HG02870 (cell line): ENCODE data around the gene OSBPL2.

ENCODE experiments used
- ATAC-seq: cut with Tn5 transposase; IDR thresholded peaks from one replicate; pipeline ENCODE4 v1.9.1; 2021; ENCODE audit warnings: mild to moderate bottlenecking, moderate library complexity; ENCODE audit not compliant: unreplicated experiment

The OSBPL2 gene

GRCh38 chr20:62308102-62308822 lies 69.9 kb downstream of the OSBPL2 start:
- no peak for ATAC-seq

DNA sequence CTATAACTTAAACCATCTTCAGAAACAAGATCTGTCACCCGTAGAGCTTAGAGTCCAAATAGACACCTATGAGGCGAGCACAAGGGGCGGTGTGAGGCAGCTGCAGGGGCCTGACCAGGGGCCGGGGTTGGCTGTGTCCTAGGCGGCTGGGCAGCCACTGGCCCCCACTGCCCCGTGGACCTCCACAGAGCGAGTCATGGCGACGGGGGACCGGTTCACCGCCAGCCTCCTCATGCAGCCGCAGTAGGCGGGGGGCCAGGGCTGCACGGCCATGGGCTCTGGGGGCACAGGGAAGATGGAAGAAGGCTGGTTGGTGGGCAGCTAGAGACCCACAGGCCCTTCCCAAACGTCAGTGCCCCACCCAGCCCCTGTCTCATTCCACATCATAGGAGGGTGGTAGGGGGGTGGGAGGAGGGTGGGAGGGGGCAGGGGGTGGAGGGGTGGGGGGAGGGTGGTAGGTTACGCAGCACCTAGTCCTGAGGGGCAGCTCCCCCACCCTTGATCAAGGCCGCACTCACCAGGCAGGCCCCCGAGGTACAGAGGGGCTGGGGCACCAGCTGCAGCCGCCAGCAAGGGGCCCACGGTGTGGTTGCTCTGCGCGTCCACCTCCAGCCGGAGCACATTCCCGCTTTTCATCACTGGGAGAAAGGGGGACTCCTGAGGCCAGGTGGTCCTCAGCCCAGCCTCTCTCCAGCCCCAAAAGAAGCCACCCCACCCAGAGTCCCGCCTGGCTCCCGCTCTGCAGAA lies 71.0 kb downstream of the OSBPL2 start:
- no peak for ATAC-seq

- no peak for ATAC-seq
Observed at GRCh38 chr20:62309947-62310756, 71.8 kb downstream of the OSBPL2 start.

GRCh38 chr20:62310757-62311121 lies 72.4 kb downstream of the OSBPL2 start:
- no peak for ATAC-seq

DNA sequence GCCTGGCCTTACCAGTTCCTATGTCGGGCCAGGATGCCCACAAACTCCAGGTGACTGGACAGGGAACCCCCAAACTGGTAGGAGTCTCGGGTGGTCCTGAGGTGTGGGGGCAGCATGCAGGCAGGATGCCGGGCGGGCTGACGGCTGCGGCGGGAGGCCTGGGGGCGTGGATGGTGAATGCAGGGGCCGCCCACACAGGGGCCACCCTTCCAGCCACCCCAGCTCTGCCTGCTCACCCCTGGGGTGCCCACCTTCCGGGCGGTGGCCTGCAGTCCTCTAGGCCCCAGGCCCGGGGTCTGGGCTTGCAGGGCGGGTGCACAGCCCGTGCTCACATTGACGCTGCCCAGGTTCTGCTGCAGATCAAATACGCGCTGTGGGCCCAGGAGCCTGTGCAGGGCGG lies 72.8 kb downstream of the OSBPL2 start:
- ATAC-seq: no peak

DNA sequence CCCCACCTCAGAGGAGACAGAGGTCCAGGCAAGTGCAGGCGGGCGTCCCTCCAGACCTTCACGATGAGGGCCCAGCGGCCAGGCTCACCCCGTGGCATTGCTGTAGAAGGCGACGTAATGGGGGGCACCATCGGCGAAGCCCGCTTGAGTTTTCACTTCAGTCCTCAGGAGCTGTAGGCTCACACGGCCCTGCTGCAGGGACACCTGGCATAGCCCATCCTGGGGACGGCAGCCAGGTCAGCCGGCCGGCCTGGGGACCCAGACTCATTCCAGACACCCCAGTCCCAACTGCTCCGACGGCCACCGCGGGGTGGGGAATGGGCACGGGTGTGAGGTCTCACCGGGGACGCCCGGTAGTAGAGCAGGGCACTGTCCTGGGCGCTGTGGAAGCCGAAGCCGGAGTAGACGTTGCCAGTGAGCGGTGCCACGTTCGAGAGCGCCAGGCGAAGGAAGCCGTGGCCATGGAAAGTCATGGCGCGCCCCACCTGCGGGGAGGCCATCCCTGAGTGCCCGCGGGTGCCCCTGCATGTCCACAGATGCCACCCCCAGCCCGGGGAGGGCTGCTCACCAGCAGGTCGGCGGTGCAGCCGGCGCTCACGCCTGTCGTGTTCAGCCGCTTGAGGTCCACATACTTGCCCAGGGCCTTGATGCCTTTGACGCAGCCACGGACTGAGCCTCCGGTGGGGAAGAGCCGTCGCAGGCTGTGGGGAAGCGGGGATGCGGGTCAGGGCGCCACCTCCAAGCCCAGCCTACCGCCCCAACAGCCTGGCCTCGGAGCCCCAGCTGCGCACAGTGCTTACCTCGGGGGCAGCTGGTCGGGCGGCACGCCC lies 73.7 kb downstream of the OSBPL2 start:
- no peak for ATAC-seq

DNA sequence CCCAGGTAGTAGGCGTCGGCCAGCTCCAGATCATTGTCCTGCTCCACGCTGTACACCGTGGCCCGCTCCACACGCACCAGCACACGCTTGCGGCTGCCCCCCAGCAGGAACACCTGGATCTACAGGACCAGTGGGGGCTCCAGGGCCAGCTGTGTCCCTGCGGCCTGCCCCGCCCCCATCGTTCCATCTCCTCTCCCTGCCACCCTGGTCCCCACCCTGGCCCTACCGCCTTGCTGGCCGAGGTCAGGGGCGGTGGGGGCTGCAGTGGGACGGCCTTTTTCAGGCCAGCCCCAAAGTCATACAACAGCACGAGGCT lies 74.3 kb downstream of the OSBPL2 start:
- no peak for ATAC-seq

GRCh38 chr20:62313021-62313420 lies 74.7 kb downstream of the OSBPL2 start:
- ATAC-seq: no peak

DNA sequence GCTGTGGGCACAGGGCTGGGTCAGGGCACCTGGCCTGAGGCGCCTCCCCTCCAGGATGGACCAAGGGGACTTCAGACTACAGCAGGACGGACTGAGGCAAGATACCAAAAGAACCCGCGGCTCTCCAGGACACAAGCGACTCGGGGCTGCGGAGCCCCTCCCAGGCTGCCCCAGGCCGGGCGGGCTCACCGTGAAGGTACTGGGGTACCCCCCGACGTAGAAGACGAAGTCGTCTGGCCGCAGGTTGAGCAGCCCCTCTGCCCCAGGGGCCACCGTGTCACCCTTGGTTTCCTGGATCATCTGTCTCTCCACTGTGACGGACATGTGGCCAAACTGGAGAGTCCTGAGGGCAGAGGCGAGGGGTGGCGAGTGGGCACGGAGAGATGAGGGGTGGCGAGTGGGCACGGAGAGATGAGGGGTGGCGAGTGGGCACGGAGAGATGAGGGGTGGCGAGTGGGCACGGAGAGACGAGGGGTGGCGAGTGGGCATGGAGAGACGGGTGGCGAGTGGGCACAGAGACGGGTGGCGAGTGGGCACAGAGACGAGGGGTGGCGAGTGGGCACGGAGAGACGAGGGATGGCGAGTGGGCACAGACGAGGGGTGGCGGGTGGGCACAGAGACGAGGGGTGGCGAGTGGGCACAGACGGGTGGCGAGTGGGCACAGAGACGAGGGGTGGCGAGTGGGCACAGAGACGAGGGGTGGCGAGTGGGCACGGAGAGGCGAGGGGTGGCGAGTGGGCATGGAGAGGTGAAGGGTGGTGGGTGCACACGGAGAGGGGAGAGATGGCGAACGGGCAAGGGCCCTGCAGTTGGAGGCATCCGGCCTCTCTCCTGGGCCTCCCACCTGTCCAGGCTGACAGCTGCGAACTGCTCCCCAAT lies 75.4 kb downstream of the OSBPL2 start:
- ATAC-seq: no peak

DNA sequence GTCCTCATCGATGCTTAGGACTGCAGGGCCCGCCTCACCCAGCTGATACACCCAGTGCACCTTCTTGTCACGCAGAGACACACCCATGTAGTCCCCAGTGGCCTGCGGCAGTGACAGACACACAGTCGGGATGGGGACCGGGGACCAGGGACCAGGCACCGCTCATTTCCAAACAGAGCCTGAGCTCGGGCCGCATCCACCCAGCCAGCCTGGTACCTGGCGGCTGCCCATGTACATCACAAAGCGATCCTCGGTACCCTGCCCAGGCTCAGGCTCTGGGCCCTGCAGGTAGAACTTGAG lies 76.0 kb downstream of the OSBPL2 start:
- ATAC-seq: no peak

- no peak for ATAC-seq
Observed at GRCh38 chr20:62314711-62315302, 76.5 kb downstream of the OSBPL2 start.

DNA sequence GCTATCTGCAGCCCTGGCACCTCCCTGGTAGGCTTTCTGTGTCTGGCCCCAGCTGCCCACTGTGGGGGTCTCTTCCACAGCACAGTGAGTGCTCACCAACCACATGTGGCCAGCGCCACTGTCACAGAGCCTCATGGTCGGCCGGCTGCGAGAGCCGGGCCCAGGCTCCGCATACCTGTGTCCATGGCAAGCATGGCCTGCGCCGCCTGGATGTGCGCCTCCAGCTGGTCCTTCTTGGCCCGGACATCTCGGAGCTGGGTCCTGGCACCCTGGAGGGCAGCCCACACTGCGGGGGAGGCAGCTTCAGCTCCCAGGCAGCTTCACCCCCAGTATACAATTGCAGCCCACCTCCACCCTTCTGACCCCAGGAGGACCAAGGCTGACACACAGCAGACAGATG lies 77.5 kb downstream of the OSBPL2 start:
- ATAC-seq: no peak

DNA sequence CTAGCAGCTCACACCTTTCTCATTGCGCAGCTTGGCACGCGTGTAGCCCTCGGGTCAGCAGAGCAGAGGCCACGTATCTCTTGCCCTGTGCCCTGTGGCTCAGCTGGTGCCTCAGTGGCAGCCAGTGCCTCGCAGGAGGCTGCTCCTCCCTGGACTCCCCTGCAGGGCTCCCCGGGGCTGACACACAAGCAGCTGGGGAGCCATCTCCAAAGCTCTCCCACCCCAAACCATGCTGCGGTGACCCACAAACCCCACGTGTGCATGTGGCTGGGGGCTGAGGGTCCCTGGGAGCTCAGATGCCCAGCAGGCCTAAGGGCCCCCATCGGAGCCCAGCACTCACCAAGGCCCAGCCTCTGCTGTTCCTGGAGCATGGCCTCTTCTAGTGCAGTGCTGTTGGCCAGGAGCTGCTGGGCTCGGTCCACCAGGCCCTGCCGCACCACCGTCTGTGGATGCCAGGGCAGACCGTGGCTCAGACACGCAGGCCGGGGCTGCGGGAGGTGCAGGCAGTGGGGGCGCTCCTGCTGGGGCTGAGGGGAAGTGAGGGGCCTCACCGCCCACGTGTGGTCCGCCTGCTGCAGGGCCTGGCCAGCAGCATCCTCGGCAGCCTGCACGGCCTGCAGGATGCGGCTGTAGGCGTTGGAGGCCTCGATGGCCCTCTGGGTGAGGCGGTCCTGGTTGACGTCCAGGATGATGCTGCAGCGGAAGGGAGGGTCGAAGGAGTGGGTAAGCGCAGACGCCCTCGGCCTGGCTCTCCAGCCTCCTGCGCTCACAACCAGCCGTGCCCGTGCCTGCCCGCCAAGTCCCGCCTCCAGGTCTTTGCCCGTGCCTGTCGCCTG lies 78.2 kb downstream of the OSBPL2 start:
- ATAC-seq: no peak

- ATAC-seq: no peak
Observed at GRCh38 chr20:62317167-62317655, 78.9 kb downstream of the OSBPL2 start.

GRCh38 chr20:62318400-62319345 lies 80.4 kb downstream of the OSBPL2 start:
- ATAC-seq: no peak

GRCh38 chr20:62319346-62319909 lies 81.1 kb downstream of the OSBPL2 start:
- no peak for ATAC-seq

- no peak for ATAC-seq
Observed at GRCh38 chr20:62320581-62321354, 82.4 kb downstream of the OSBPL2 start.
